ENCODE data around the gene ZNF100.
"Not testable (repeated sequence)": the region's sequence is repeated elsewhere in the genome, so short reads cannot be mapped to it uniquely, and the experiment has no call there.

The ZNF100 gene

DNA sequence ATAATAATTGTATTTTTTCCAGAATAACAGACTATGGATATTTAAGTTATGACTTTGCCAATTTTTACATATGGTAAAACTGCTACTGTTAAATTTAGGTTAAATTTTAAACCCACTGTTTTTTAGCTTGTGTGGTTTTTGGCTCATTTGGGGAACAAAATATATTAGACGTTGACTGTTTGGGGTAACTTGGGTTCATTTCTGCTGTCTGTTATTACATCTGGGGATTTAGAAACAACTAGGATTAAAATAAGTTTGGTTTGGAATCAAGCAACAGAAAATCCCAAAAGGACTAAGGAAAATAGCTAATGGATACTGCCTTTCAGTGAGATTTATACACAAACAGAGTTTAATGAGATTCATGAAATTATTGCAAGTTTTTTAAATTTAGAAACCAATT is 92.9 kb downstream of the ZNF100 start:
- TF ChIP-seq, protein P1, sequence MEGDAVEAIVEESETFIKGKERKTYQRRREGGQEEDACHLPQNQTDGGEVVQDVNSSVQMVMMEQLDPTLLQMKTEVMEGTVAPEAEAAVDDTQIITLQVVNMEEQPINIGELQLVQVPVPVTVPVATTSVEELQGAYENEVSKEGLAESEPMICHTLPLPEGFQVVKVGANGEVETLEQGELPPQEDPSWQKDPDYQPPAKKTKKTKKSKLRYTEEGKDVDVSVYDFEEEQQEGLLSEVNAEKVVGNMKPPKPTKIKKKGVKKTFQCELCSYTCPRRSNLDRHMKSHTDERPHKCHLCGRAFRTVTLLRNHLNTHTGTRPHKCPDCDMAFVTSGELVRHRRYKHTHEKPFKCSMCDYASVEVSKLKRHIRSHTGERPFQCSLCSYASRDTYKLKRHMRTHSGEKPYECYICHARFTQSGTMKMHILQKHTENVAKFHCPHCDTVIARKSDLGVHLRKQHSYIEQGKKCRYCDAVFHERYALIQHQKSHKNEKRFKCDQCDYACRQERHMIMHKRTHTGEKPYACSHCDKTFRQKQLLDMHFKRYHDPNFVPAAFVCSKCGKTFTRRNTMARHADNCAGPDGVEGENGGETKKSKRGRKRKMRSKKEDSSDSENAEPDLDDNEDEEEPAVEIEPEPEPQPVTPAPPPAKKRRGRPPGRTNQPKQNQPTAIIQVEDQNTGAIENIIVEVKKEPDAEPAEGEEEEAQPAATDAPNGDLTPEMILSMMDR (IDR thresholded peaks at IDR 0.05; ENCODE audit: low read depth, low read length), result no peak
- no peak for TF ChIP-seq EZH2phosphoT487 (IDR thresholded peaks at IDR 0.05; ENCODE audit: low read depth)
- Histone ChIP-seq H3K4me3 (ENCODE audit: low read length) (no peak overlapping the region), H3K27me3 (ENCODE audit: low read depth, low read length) (no peaks in the 10 kb centered on the region), H3K27ac (ENCODE audit: low read length) (no peak overlapping the region), H4K20me1 (ENCODE audit: insufficient read depth, low read length) (no peaks in the 10 kb centered on the region), H3K36me3 (replicated peaks; ENCODE audit: low read depth, low read length) (no peaks in the 10 kb centered on the region), H2AFZ (ENCODE audit: low read depth, low read length) (no peak overlapping the region), H3K4me1 (ENCODE audit: low read length) (no peaks in the 10 kb centered on the region), H3K9ac (ENCODE audit: low read length) (no peak overlapping the region), H3K79me2 (ENCODE audit: low read length) (no peaks in the 10 kb centered on the region), H3K9me3 (ENCODE audit: insufficient read depth, low read length) (peaks cover 4% of the 10 kb centered on the region; the same call in 1 of the 2 replicates), H3K4me2 (ENCODE audit: low read length) (no peak overlapping the region)

DNA sequence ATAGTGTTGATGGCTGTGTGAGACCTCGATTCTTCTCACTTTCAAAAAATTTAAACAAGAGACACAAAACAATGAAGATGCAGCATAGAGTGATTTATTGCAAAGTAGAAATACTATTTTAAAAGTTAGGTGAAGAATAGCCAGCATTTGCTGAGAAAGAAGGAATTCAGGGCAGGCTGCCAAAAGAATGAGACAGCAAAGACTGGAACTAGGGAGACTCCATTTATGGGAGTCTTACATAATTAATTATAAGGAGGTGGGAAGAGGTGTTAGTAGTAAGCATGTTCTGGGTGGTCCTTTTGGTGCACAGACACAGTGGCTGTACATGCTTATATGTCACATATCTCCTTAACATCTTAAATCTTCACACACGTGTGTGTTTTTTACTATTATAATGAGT is 93.9 kb downstream of the ZNF100 start:
- H4K20me1 ChIP-seq (ENCODE audit: insufficient read depth, low read length); H3K27me3 ChIP-seq (ENCODE audit: low read depth, low read length); H3K9ac ChIP-seq (ENCODE audit: low read length); H3K4me1 ChIP-seq (ENCODE audit: low read length); H3K9me3 ChIP-seq (ENCODE audit: insufficient read depth, low read length); H3K4me3 ChIP-seq (ENCODE audit: low read length); H3K27ac ChIP-seq (ENCODE audit: low read length); H3K4me2 ChIP-seq (ENCODE audit: low read length); H3K79me2 ChIP-seq (ENCODE audit: low read length); H3K36me3 ChIP-seq (replicated peaks; ENCODE audit: low read depth, low read length); H2AFZ ChIP-seq (ENCODE audit: low read depth, low read length): not testable (repeated sequence)
